ENCODE measurements around the gene SPINK13. TPM values are rescaled to one million over a fixed set of nuclear protein-coding genes. Genes with fewer than 3 reads are reported as not detected.

The SPINK13 gene
- total RNA-seq, 1 experiment from 2014 or later: not detected

DNA sequence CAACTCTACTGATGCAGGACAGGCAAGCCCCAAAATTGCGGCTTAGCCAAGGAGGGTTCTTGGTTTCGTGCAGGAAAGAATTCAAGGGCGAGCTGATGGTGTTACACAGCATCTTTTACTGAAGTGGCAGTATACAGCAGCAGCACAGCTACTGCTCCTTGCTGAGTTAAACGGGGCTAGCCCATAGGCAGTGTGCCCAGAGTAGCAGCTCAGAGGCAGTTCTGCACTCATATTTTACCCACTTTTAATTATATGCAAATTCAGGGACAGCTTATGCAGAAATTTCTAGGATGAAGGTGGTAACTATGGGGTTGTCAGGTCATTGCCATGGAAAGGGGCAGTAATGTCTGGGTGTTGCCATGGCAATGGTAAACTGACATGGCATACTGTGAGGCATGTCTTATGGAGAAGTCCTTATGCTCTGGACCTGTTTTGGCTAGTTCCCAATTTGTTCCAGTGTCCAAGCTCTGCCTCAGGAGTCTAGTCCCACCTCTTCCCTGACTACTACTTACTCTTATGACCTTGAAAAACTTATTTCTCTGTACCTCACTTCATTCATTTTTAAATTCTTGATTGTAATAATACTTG, 64.8 kb downstream of the SPINK13 start:
- BruUV-seq (replicated peaks): no TSS peak
- no peaks in the 10 kb centered on the region for H3K27me3 ChIP-seq (replicated peaks; ENCODE audit: control insufficient read depth, insufficient read depth, low read length)
- H3K9me3 ChIP-seq: no peaks in the 10 kb centered on the region
- Mint-ChIP-seq H3K27ac (ENCODE audit: unreplicated experiment) (no peak overlapping the region), H3K4me1 (ENCODE audit: low read depth, unreplicated experiment) (no peaks in the 10 kb centered on the region), H3K36me3 (ENCODE audit: insufficient read depth, unreplicated experiment) (no peaks in the 10 kb centered on the region), H3K27me3 (ENCODE audit: insufficient read depth, unreplicated experiment) (peaks cover 11% of the 10 kb centered on the region), H3K9me3 (ENCODE audit: unreplicated experiment) (peaks cover 11% of the 10 kb centered on the region), H3K4me3 (ENCODE audit: unreplicated experiment) (no peak overlapping the region)
- TF ChIP-seq, protein P1, sequence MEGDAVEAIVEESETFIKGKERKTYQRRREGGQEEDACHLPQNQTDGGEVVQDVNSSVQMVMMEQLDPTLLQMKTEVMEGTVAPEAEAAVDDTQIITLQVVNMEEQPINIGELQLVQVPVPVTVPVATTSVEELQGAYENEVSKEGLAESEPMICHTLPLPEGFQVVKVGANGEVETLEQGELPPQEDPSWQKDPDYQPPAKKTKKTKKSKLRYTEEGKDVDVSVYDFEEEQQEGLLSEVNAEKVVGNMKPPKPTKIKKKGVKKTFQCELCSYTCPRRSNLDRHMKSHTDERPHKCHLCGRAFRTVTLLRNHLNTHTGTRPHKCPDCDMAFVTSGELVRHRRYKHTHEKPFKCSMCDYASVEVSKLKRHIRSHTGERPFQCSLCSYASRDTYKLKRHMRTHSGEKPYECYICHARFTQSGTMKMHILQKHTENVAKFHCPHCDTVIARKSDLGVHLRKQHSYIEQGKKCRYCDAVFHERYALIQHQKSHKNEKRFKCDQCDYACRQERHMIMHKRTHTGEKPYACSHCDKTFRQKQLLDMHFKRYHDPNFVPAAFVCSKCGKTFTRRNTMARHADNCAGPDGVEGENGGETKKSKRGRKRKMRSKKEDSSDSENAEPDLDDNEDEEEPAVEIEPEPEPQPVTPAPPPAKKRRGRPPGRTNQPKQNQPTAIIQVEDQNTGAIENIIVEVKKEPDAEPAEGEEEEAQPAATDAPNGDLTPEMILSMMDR (IDR thresholded peaks at IDR 0.05; ENCODE audit: insufficient read depth in 1 of 2, low read depth in 1 of 2, low read length in 1 of 2, severe bottlenecking in 1 of 2, unreplicated experiment in 1 of 2): no peak
- H3K36me3 ChIP-seq (ENCODE audit: control insufficient read depth, insufficient read depth, low read length): no peaks in the 10 kb centered on the region
- DNase-seq: no peak
- H3K4me3 ChIP-seq (ENCODE audit: low read depth, low read length): no peak overlapping the region
- intact Hi-C loops (cut with micrococcal nuclease; ENCODE audit: unreplicated experiment): no loop called here
- ChIA-PET CTCF (no interaction called here), POLR2A (no interaction called here)
- no peaks in the 10 kb centered on the region for H3K4me1 ChIP-seq

DNA sequence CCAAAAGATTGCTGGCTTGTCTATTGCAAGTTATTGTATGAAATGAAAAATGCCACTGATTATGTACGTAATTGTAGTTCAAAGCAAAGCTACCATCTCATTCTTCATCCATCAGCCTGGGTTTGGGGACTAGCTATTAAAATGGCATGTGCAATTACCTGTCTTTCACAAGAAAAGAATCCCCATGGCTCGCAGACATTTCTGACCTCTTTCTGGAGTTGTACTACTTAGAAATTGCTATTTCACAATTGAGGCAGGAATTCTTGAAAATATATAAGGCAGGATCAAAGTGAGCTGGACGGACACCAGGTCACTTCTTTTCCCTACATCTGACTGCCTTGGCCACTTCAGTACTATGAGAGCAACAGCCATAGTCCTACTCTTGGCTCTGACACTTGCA, 66.7 kb downstream of the SPINK13 start, which contains the start of gene SPINK9:
SPINK9 (plus strand) TSS at position 301 of the 400 bp plus-strand sequence; CDS start at position 356, 55 bp downstream.
- H3K4me1 Mint-ChIP-seq (ENCODE audit: low read depth, unreplicated experiment): no peaks in the 10 kb centered on the region
- Histone ChIP-seq H3K4me3 (ENCODE audit: low read depth, low read length) (no peak within 1 kb of the TSS), H3K27me3 (replicated peaks; ENCODE audit: control insufficient read depth, insufficient read depth, low read length) (no peaks in the 10 kb centered on the region), H3K4me1 (no peaks in the 10 kb centered on the region), H3K9me3 (no peaks in the 10 kb centered on the region), H3K36me3 (ENCODE audit: control insufficient read depth, insufficient read depth, low read length) (no peaks in the 10 kb centered on the region)
- POLR2A ChIA-PET: no interaction called here
- no peak for DNase-seq
- no peaks in the 10 kb centered on the region for H3K36me3 Mint-ChIP-seq (ENCODE audit: insufficient read depth, unreplicated experiment)
- intact Hi-C loops (cut with micrococcal nuclease; ENCODE audit: unreplicated experiment): no loop called here
- BruUV-seq (replicated peaks): no TSS peak
- no peak within 1 kb of the TSS for H3K4me3 Mint-ChIP-seq (ENCODE audit: unreplicated experiment)
- TF ChIP-seq, protein P1 (IDR thresholded peaks at IDR 0.05; ENCODE audit: insufficient read depth in 1 of 2, low read depth in 1 of 2, low read length in 1 of 2, severe bottlenecking in 1 of 2, unreplicated experiment in 1 of 2): no peak
- H3K27me3 Mint-ChIP-seq (ENCODE audit: insufficient read depth, unreplicated experiment): peaks cover 4% of the 10 kb centered on the region
- CTCF ChIA-PET: interaction anchor here (0.5 kb wide), 1 partner anchor 38 kb away, joined by 3 read pairs; no protein-coding TSS in a partner anchor
- no peak within 1 kb of the TSS for H3K27ac Mint-ChIP-seq (ENCODE audit: unreplicated experiment)
- no peaks in the 10 kb centered on the region for H3K9me3 Mint-ChIP-seq (ENCODE audit: unreplicated experiment)

Other genes starting within 250 kb of the SPINK13 start
- gene SPINK5, start 204.8 kb upstream of the SPINK13 start, total RNA-seq (2022): 2.2 and 4.2 TPM in 2 replicates
- gene SPINK14, start 100.2 kb upstream of the SPINK13 start, total RNA-seq (2022): not detected in 2 replicates
- not detected in 2 replicates for gene SPINK6, start 65.8 kb upstream of the SPINK13 start, total RNA-seq (2022)
- not detected in 2 replicates for gene MARCOL, start 30.3 kb upstream of the SPINK13 start, total RNA-seq (2022)
- gene SPINK7, start 43.6 kb downstream of the SPINK13 start, total RNA-seq (2022): not detected in 2 replicates
- not detected in 2 replicates for gene SPINK9, start 66.8 kb downstream of the SPINK13 start, total RNA-seq (2022)
- gene FBXO38, start 115.2 kb downstream of the SPINK13 start, total RNA-seq (2022): 36.7 and 45.5 TPM in 2 replicates

Data from Caco-2 (cell line).